Measurements from ENCODE around the gene CEACAM18.
A peak's percentile ranks its signal among the peaks of the same experiment; 100 is the strongest.
"Not testable (repeated sequence)": the region's sequence is repeated elsewhere in the genome, so short reads cannot be mapped to it uniquely, and the experiment has no call there.

CEACAM18 gene

GRCh38 chr19:51493776-51494175 is 15.4 kb downstream of the CEACAM18 start:
- DNase-seq (ENCODE audit: low read depth), result no peak

- no peak for DNase-seq (ENCODE audit: low read depth)
These were observed 19.3 kb downstream of the CEACAM18 start for GRCh38 chr19:51497666-51498065.

GRCh38 chr19:51500931-51501330 is 22.6 kb downstream of the CEACAM18 start:
- DNase-seq (ENCODE audit: low read depth), result not testable (repeated sequence)

- no peak for DNase-seq (ENCODE audit: low read depth)
These were observed 23.4 kb downstream of the CEACAM18 start, which contains the start of gene SIGLEC12 for GRCh38 chr19:51501594-51502263. Gene SIGLEC12 (minus strand): TSS chr19:51501800. CDS start chr19:51501733, 67 bp downstream.

GRCh38 chr19:51503286-51503817 is 25.0 kb downstream of the CEACAM18 start:
- DNase-seq (ENCODE audit: low read depth), result no peak

GRCh38 chr19:51503896-51504295 is 25.6 kb downstream of the CEACAM18 start:
- no peak for DNase-seq (ENCODE audit: low read depth)

GRCh38 chr19:51505904-51506303 is 27.6 kb downstream of the CEACAM18 start:
- no peak for DNase-seq (ENCODE audit: low read depth)

GRCh38 chr19:51507192-51507591 is 28.9 kb downstream of the CEACAM18 start:
- no peak for DNase-seq (ENCODE audit: low read depth)

GRCh38 chr19:51507640-51508058 is 29.3 kb downstream of the CEACAM18 start:
- DNase-seq (ENCODE audit: low read depth), result no peak

- DNase-seq (ENCODE audit: low read depth), result no peak
These were observed 29.9 kb downstream of the CEACAM18 start for GRCh38 chr19:51508059-51508733.

GRCh38 chr19:51509823-51510660 is 31.7 kb downstream of the CEACAM18 start:
- no peak for DNase-seq (ENCODE audit: low read depth)

GRCh38 chr19:51511353-51511752 is 33.0 kb downstream of the CEACAM18 start:
- DNase-seq (ENCODE audit: low read depth), result no peak

GRCh38 chr19:51513968-51514367 is 35.6 kb downstream of the CEACAM18 start:
- DNase-seq (ENCODE audit: low read depth), result no peak

GRCh38 chr19:51514866-51515481 is 36.6 kb downstream of the CEACAM18 start:
- DNase-seq (ENCODE audit: low read depth), result peak; percentile 29

GRCh38 chr19:51520728-51521127 is 42.4 kb downstream of the CEACAM18 start:
- DNase-seq (ENCODE audit: low read depth), result no peak

GRCh38 chr19:51521357-51521756 is 43.0 kb downstream of the CEACAM18 start:
- no peak for DNase-seq (ENCODE audit: low read depth)

GRCh38 chr19:51521781-51522180 is 43.4 kb downstream of the CEACAM18 start:
- no peak for DNase-seq (ENCODE audit: low read depth)

GRCh38 chr19:51524666-51525264 is 46.4 kb downstream of the CEACAM18 start:
- no peak for DNase-seq (ENCODE audit: low read depth)

GRCh38 chr19:51525651-51526050 is 47.3 kb downstream of the CEACAM18 start:
- no peak for DNase-seq (ENCODE audit: low read depth)

GRCh38 chr19:51529301-51529700 is 51.0 kb downstream of the CEACAM18 start:
- DNase-seq (ENCODE audit: low read depth), result no peak

- DNase-seq (ENCODE audit: low read depth), result no peak
These were observed 52.3 kb downstream of the CEACAM18 start for GRCh38 chr19:51530616-51531015.

All from HS-5 (cell line).